ENCODE measurements around the gene UBE3D. TPM values are rescaled to one million over a fixed set of nuclear protein-coding genes. Genes with fewer than 3 reads are reported as not detected.

UBE3D gene
- polyA plus RNA-seq, 2 of the 4 experiments (the other 2 are of a cell fraction) = 4.4 to 6.2 TPM

- no peak for ATAC-seq
- CTCF ChIA-PET = no interaction called here
- FAIRE-seq = no peak
Observed at GRCh38 chr6:82978362-82978945, 87.2 kb downstream of the UBE3D start.

GRCh38 chr6:82976179-82976578, 89.5 kb downstream of the UBE3D start:
- POLR2A ChIA-PET = no interaction called here
- Histone ChIP-seq H3K4me3 (no peak overlapping the region), H3K4me1 (no peaks in the 10 kb centered on the region)

More at GRCh38 chr6:82978362-82978945, 87.2 kb downstream of the UBE3D start:
- POLR2A ChIA-PET = no interaction called here
- H3K4me1 ChIP-seq = no peaks in the 10 kb centered on the region
- DNase-seq (ENCODE audit: low read depth in 1 of 2, low spot score in 1 of 2) = no peak
- H3K4me3 ChIP-seq = no peak overlapping the region
- H3K27ac ChIP-seq = no peak overlapping the region
- WGBS (ENCODE audit: missing lambda C conversion rate) = 85% methylated on average over 3 of the region's 3 CpGs
- no peaks in the 10 kb centered on the region for H3K9me3 ChIP-seq
- H3K4me2 ChIP-seq = no peak overlapping the region
- TF ChIP-seq NPAS2 (CRISPR knock-in tag; IDR thresholded peaks at IDR 0.05; ENCODE audit: borderline replicate concordance) = no peak
- no peak for TF ChIP-seq EP300 (IDR thresholded peaks at IDR 0.05)
- no peak for TF ChIP-seq JUN (IDR thresholded peaks at IDR 0.05)
- no peak for TF ChIP-seq TFCP2L1 (CRISPR knock-in tag; IDR thresholded peaks at IDR 0.05)
- no peak for TF ChIP-seq NR3C1 (IDR thresholded peaks at IDR 0.05)
- no peak for TF ChIP-seq E2F6 (IDR thresholded peaks at IDR 0.05; ENCODE audit: borderline replicate concordance, low read depth)
- TF ChIP-seq TP53 (CRISPR knock-in tag; IDR thresholded peaks at IDR 0.05) = no peak
- TF ChIP-seq ELK1 (IDR thresholded peaks at IDR 0.05; ENCODE audit: low read depth, low read length) = no peak
- TF ChIP-seq ZC3H11A (IDR thresholded peaks at IDR 0.05) = no peak
- TF ChIP-seq RFX5 (IDR thresholded peaks at IDR 0.05) = no peak
- TF ChIP-seq ATOH8 (CRISPR knock-in tag; IDR thresholded peaks at IDR 0.05; ENCODE audit: low read depth) = no peak
- TF ChIP-seq HOXB5 (CRISPR knock-in tag; IDR thresholded peaks at IDR 0.05) = no peak
- no peak for TF ChIP-seq FOSL2 (IDR thresholded peaks at IDR 0.05)
- TF ChIP-seq FOSL2 (CRISPR knock-in tag; IDR thresholded peaks at IDR 0.05) = no peak

More at GRCh38 chr6:82976179-82976578, 89.5 kb downstream of the UBE3D start:
- Histone ChIP-seq H3K4me2 (no peak overlapping the region), H3K27ac (no peak overlapping the region), H3K9me3 (no peaks in the 10 kb centered on the region)
- WGBS (ENCODE audit: missing lambda C conversion rate) = 100% methylated on average over 1 of the region's 1 CpG
- CTCF ChIA-PET = no interaction called here
- no peak for DNase-seq (ENCODE audit: low read depth in 1 of 2, low spot score in 1 of 2)
- no peak for FAIRE-seq
- no peak for ATAC-seq
- TF ChIP-seq ATOH8 (CRISPR knock-in tag; IDR thresholded peaks at IDR 0.05; ENCODE audit: low read depth) (no peak), RFX5 (IDR thresholded peaks at IDR 0.05) (no peak), EP300 (IDR thresholded peaks at IDR 0.05) (no peak), CBX8 (IDR thresholded peaks at IDR 0.05) (no peak), HOXB13 (CRISPR knock-in tag; IDR thresholded peaks at IDR 0.05; ENCODE audit: low read depth) (no peak), E2F6 (IDR thresholded peaks at IDR 0.05; ENCODE audit: borderline replicate concordance, low read depth) (no peak)

Data from A549 (cell line).